Measurements from ENCODE around the gene NAT14.

The NAT14 gene

GRCh38 chr19:55471266-55471665 is 13.7 kb upstream of the NAT14 start:
- no peak for DNase-seq (ENCODE audit: low spot score)

- no peak for DNase-seq (ENCODE audit: low spot score)
These were observed 12.5 kb upstream of the NAT14 start for GRCh38 chr19:55472463-55472862.

- no peak for DNase-seq (ENCODE audit: low spot score)
These were observed 11.6 kb upstream of the NAT14 start for GRCh38 chr19:55473225-55474012.

DNA sequence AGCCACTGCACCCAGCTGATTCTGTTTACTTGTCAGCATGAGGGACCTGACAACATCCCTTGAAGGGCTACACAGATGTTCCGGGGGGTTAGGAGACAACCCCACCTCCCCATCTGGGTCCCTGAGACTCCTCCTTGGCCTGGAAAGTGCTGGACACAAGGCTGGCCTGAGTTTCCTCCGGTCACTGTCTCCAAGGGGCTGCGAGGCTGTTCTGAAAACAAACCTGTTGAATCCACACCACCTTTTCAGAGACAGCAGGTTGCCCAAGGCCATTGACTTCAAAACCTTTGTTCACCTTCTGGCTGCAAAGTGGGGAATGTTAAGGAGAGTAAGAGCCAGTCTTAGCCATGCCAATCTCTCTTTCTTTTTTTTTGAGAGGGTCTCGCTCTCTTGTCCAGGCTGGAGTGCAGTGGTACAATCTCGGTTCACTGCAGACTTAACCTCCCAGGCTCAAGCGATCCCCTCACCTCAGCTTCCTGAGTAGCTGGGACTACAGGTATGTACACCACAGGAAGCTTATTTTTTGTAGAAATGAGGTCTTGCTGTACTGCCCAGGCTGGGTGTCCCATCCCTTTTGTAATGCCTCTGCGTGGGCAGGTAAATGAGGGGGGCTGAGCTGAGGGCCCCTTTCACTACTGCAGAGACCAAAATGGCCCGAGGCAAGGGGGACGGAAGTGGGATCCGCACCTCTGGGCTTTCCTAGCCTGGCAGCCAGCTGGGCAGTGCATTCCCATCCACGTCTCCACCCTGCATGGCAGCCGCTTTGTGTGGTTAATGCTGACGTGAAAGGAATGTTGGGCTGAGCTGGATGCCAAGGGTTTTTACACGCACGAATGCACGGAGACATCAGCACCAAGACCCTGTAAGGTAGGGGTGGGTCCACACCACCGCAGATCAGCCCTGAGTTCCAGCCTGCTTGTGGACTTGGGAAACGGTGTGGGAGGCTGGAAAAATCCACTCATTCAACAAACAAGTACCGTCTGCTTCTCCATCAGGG is 10.4 kb upstream of the NAT14 start:
- DNase-seq (ENCODE audit: low spot score) = no peak

DNA sequence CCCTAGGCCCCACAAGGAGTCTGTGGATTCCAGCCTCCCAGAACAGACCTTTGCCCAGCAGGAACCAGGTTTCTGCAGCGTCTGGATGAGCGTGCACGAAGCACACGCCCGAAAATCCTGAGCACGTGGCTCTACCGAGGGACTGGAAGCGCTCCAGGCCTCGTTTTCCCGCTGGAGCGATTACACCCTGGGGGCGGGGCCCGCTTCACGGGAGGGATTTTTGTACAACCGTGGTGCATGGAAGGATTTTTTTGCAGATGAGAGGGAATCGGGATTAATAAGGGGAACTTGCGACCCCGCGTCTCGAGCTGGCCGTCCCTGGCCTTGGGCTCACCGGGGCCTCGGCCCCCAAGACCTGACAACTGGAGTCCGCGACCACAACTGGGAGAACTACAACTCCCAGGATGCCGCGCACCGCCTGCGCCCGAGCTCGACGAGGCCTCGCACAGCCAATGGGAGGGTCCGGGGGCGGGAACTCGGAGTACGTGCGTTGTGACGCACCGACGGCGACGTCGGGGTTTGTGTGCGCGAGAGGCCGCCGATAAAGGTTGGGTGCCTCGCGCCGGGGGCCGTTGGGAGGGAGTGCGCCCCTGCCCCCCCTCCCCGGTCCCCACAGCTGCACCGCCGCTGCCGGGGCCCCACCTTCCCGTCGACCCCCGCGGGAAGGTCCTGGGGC is 8.8 kb upstream of the NAT14 start, which contains the start of gene ZNF628:
Gene ZNF628 (plus strand): TSS at position 518 of the 676 bp plus-strand sequence. CDS start 3,294 bp downstream, outside the sequence.
- peak; percentile 99 for DNase-seq (ENCODE audit: low spot score)

DNA sequence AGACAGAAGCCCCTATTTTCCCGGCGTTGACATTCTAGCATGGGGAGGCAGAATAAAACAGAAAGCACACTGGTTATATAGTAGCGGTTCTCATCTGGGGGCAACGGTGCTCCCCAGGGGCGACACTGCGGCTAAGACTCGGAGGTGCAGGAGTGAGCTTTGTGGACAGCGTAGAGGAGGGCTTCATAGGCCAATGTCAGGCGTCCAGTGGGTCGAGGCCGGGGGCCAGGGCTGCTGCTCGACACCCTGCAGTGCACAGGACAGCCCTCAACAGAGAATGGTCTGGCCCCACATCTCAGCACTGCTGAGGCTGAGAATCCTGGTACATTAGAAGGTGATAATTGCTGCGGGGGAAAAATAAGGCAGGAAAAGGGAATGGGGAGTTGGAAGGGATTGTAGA is 7.1 kb upstream of the NAT14 start:
- no peak for DNase-seq (ENCODE audit: low spot score)

DNA sequence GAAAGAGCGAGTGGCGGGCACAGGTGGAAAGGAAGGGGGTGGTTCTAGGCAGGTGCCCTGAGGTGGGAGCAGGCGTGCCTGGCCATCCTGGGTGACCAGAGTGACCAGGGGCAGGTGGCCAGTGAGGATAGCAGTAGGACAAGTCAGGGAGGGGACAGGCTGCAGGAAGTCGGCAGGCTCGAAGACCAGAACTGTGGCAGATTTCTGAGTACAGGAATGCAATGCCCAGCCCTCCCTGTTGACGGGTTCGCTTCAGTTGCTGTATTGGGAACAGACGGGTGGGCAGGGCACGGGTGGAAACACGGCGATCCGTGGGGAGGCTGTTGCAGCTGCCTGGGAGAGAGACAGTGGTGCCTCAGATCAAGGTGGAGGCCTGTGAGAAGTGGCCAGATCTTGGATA is 6.6 kb upstream of the NAT14 start:
- DNase-seq (ENCODE audit: low spot score) = no peak

DNA sequence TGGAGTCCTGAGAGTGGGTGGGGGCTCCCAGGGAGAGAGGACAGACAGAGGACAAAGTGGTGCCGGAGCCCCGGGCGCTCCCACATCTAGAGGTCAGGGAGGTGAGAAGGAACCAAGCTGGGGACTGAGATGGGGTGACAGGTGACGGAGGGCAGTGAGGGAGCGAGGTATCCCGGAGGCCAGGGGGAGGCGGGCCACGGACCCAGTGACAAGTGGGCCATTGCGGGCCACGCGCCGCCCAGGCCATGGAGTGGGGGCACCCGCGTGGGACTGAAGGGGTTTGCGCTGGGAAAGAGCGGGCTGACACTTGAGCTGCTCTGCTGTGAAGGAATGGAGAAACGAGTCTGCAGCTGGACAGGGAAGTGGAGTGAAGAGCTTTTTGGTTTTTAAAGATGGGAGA is 5.9 kb upstream of the NAT14 start:
- no peak for DNase-seq (ENCODE audit: low spot score)

- DNase-seq (ENCODE audit: low spot score) = no peak
These were observed 5.3 kb upstream of the NAT14 start for GRCh38 chr19:55479451-55480230.

DNA sequence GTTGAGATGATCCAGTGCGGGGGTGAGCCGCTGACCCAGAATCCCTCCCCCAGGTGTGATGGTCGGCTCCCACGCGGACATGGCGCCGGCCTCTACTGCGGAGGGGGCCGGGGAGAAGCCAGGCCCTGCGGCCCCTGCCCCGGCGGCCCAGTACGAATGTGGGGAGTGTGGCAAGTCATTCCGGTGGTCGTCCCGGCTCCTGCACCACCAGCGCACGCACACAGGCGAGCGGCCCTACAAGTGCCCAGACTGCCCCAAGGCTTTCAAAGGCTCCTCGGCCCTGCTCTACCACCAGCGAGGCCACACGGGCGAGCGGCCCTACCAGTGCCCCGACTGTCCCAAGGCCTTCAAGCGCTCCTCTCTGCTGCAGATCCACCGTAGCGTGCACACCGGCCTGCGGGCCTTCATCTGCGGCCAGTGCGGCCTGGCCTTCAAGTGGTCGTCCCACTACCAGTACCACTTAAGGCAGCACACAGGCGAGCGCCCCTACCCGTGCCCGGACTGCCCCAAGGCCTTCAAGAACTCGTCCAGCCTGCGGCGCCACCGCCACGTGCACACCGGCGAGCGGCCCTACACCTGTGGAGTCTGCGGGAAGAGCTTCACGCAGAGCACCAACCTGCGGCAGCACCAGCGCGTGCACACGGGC is 3.7 kb upstream of the NAT14 start:
- DNase-seq (ENCODE audit: low spot score) = no peak

DNA sequence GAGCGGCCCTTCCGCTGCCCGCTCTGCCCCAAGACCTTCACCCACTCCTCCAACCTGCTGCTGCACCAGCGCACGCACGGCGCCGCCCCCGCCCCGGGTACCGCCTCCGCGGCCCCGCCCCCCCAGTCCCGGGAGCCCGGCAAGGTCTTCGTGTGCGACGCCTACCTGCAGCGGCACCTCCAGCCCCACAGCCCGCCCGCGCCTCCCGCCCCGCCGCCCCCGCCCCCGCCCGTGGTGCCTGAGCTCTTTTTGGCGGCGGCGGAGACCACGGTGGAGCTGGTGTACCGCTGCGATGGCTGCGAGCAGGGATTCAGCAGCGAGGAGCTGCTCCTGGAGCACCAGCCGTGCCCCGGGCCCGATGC is 3.2 kb upstream of the NAT14 start:
- DNase-seq (ENCODE audit: low spot score) = no peak

- no peak for DNase-seq (ENCODE audit: low spot score)
These were observed 2.6 kb upstream of the NAT14 start for GRCh38 chr19:55482156-55482961.

DNA sequence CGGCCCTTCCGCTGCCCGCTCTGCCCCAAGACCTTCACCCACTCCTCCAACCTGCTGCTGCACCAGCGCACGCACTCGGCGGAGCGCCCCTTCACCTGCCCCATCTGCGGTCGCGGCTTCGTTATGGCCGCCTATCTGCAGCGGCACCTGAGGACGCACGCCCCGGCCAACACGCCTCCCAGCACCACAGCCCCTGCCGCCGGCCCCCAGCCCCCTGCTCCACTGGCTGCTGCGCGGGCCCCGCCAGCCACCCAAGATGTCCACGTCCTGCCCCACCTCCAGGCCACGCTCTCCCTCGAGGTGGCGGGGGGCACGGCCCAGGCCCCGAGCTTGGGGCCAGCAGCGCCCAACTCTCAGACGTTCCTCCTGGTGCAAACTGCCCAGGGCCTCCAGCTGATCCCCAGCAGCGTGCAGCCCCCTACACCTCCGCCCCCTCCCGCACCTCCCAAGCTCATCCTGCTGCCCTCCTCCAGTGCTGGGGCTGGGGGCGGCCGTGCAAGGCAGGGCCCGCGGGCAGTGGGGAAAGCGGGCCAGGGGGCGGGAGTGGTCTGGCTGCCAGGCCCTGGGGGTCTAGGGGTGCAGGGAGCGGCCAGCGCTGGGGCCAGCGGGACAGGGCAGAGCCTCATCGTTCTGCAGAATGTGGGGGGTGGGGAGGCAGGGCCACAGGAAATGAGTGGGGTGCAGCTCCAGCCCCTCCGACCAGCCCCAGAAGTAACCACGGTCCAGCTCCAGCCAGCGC is 1.9 kb upstream of the NAT14 start:
- no peak for DNase-seq (ENCODE audit: low spot score)

DNA sequence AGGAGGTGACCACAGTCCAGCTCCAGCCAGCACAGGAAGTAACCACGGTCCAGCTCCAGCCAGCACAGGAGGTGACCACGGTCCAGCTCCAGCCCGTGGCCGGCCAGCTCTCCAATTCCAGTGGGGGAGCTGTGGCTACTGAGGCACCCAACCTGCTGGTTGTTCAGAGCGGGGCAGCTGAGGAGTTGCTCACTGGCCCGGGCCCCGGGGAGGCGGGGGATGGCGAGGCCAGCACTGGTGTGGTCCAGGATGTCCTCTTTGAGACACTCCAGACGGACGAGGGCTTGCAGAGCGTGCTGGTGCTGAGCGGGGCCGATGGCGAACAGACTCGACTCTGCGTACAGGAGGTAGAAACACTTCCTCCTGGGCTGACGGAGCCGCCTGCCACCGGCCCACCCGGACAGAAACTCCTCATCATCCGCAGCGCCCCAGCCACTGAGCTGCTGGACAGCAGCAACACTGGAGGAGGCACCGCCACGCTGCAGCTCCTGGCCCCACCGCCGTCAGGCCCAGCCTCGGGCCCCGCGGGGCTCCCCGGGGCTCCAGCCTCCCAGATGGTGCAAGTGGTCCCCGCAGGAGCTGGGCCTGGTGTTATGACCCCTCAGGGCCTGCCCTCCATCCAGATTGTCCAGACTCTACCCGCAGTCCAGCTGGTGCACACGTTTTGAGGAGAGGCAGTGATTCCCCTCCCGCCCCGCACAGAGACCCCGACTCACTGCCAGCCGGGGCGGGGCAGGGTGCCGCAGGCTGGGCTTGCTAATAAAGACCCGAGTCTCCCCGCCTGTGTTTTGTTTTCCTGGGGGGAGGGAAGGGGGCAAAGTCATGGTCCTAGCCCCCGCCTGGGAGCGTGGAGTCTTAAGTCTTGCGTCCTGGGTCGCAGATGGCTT is 1.0 kb upstream of the NAT14 start:
- no peak for DNase-seq (ENCODE audit: low spot score)

GRCh38 chr19:55485439-55486011 is 537 bp downstream of the NAT14 start:
- DNase-seq (ENCODE audit: low spot score) = no peak

GRCh38 chr19:55486043-55486970 is 1.3 kb downstream of the NAT14 start:
- no peak for DNase-seq (ENCODE audit: low spot score)

Measured in HuH-7 (cell line).